ENCODE data around the gene HCFC1.

- TF ChIP-seq CTCF (IDR thresholded peaks at IDR 0.05) (no peak), EP300 (IDR thresholded peaks at IDR 0.05) (no peak)
Measured at GRCh38 chrX:154002215-154002719, 30.6 kb upstream of the HCFC1 start.

Measured in ovary (tissue), 3 donors.